ENCODE measurements around the gene KCNG2. TPM values are rescaled to one million over a fixed set of nuclear protein-coding genes. Genes with fewer than 3 reads are reported as not detected.
"Not testable (repeated sequence)": the region's sequence is repeated elsewhere in the genome, so short reads cannot be mapped to it uniquely, and the experiment has no call there.

KCNG2 gene
- total RNA-seq, 2 experiments from 2014 or later: not detected

DNA sequence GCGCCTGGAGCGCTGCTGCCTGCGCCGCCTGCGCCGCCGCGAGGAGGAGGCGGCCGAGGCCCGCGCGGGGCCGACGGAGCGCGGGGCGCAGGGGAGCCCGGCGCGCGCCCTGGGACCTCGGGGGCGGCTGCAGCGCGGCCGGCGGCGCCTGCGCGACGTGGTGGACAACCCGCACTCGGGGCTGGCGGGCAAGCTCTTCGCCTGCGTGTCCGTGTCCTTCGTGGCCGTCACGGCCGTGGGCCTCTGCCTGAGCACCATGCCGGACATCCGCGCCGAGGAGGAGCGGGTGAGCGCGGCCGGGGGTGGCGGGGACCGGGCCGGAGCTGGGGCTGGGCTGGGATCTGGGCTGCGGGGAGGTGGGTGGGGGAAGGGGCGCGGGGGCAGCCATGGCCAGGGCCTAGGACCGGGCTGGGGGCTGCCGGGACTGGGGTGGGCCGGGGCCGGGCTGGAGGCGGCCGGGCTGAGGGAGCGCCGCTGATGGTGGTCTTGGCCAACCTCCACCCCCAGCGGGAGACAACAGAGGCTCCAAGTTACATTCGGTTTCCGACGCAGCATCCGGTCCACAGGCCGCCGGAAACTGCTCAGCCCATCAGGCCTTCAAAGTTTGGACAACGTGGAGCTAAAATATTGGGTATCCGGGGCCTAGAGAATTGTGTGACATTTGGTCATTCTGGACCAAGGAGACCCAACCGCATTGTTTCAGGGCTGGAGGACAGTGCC, 66.4 kb downstream of the KCNG2 start:
- intact Hi-C loops (cut with micrococcal nuclease): no loop called here
- Mint-ChIP-seq H3K36me3 (ENCODE audit: low read depth) (no peaks in the 10 kb centered on the region), H3K4me1 (ENCODE audit: low read depth) (no peaks in the 10 kb centered on the region), H3K4me3 (no peak overlapping the region), H3K27ac (no peak overlapping the region), H3K27me3 (peaks cover 4% of the 10 kb centered on the region), H3K9me3 (peaks cover 10% of the 10 kb centered on the region)
- ATAC-seq: no peak
- DNase-seq: no peak
- ChIA-PET CTCF (no interaction called here), POLR2A (no interaction called here)
- TF ChIP-seq, protein P1, sequence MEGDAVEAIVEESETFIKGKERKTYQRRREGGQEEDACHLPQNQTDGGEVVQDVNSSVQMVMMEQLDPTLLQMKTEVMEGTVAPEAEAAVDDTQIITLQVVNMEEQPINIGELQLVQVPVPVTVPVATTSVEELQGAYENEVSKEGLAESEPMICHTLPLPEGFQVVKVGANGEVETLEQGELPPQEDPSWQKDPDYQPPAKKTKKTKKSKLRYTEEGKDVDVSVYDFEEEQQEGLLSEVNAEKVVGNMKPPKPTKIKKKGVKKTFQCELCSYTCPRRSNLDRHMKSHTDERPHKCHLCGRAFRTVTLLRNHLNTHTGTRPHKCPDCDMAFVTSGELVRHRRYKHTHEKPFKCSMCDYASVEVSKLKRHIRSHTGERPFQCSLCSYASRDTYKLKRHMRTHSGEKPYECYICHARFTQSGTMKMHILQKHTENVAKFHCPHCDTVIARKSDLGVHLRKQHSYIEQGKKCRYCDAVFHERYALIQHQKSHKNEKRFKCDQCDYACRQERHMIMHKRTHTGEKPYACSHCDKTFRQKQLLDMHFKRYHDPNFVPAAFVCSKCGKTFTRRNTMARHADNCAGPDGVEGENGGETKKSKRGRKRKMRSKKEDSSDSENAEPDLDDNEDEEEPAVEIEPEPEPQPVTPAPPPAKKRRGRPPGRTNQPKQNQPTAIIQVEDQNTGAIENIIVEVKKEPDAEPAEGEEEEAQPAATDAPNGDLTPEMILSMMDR (IDR thresholded peaks at IDR 0.05): no peak

DNA sequence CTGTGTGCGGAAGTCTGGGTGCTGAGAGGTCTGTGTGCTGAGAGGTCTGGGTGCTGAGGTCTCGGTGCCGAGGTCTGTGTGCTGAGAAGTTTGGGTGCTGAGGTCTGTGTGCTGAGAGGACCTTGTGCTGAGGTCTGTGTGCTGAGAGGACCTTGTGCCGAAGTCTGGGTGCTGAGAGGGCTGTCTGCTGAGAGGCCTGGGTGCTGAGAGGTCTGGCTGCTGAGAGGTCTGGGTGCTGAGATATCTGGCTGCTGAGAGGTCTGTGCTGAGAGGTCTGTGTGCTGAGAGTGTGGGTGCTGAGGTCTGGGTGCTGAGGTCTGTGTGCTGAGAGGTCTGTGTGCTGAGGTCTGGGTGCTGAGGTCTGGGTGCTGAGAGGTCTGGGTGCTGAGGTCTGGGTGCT, 67.2 kb downstream of the KCNG2 start:
- DNase-seq; H3K27ac Mint-ChIP-seq; H3K4me3 Mint-ChIP-seq; H3K36me3 Mint-ChIP-seq (ENCODE audit: low read depth); H3K27me3 Mint-ChIP-seq; intact Hi-C loops (cut with micrococcal nuclease); H3K4me1 Mint-ChIP-seq (ENCODE audit: low read depth); ATAC-seq; CTCF ChIA-PET; POLR2A ChIA-PET: not testable (repeated sequence)
- peaks cover 10% of the 10 kb centered on the region for H3K9me3 Mint-ChIP-seq

DNA sequence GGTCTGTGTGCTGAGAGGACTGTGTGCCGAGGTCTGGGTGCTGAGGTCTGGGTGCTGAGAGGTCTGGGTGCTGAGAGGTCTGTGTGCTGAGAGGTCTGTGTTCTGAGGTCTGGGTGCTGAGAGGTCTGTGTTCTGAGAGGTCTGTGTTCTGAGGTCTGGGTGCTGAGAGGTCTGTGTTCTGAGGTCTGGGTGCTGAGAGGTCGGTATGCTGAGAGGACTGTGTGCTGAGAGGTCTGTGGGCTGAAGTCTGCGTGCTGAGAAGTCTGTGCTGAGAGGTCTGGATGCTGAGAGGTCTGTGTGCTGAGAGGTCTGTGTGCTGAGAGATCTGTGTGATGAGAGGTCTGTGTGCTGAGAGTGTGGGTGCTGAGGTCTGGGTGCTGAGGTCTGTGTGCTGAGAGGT, 68.2 kb downstream of the KCNG2 start:
- H3K4me3 Mint-ChIP-seq, ATAC-seq, POLR2A ChIA-PET: not testable (repeated sequence)

DNA sequence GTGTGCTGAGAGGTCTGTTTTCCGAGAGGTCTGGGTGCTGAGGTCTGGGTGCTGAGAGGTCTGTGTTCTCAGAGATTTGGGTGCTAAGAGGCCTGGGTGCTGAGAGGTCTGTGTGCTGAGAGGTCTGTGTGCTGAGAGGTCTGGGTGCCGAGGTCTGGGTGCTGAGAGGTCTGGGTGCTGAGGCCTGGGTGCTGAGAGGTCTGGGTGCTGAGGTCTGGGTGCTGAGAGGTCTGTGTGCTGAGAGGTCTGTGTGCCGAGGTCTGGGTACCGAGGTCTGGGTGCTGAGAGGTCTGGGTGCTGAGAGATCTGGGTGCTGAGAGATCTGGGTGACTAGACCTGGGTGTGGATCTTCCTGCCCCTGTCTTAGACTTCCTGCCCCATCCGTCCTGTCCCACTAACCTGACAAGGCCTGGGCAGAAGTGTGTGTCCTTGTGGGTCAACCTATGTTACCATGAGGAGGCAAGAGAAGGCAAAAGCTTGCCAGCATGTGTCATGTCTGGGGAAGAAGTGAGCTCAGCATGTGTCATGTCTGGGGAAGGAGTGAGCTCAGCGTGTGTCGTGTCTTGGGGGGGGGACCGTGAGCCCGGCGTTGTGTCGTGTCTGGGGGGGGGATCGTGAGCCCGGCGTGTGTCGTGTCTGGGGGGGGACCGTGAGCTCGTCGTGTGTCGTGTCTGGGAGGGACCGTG, 69.3 kb downstream of the KCNG2 start:
- ATAC-seq (no peak), DNase-seq (no peak)
- POLR2A ChIA-PET: no interaction called here
- Mint-ChIP-seq H3K4me3 (no peak overlapping the region), H3K27me3 (no peaks in the 10 kb centered on the region), H3K9me3 (peaks cover 1% of the 10 kb centered on the region), H3K27ac (no peak overlapping the region), H3K4me1 (ENCODE audit: low read depth) (no peaks in the 10 kb centered on the region), H3K36me3 (ENCODE audit: low read depth) (no peaks in the 10 kb centered on the region)
- intact Hi-C loops (cut with micrococcal nuclease): no loop called here
- CTCF ChIA-PET: no interaction called here
- TF ChIP-seq, protein P1 (IDR thresholded peaks at IDR 0.05): no peak

More for the DNA sequence above, 68.2 kb downstream of the KCNG2 start:
- CTCF ChIA-PET; H3K4me1 Mint-ChIP-seq (ENCODE audit: low read depth); intact Hi-C loops (cut with micrococcal nuclease); H3K27me3 Mint-ChIP-seq; H3K9me3 Mint-ChIP-seq; DNase-seq; H3K36me3 Mint-ChIP-seq (ENCODE audit: low read depth); H3K27ac Mint-ChIP-seq: not testable (repeated sequence)

DNA sequence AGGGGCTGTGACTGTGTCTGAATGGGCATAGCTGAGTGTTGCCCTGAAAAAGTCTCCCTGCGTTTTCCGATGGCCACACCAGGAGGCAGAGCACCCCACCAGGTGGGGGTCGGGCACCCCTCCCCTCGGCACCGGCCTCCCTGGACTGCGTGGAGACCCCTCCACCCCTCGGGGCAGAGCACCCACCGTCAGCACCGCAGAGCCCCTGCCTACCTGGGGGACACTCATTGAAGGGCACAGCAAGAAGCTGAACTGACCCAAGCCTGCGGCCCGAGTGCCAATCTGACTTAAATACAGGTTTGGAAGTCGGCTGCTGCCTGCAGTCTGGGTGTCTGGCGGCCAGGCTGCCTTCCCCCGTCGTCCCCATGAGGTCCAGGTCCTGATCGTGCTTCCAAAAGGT, 69.9 kb downstream of the KCNG2 start:
- Mint-ChIP-seq H3K36me3 (ENCODE audit: low read depth) (no peaks in the 10 kb centered on the region), H3K9me3 (no peaks in the 10 kb centered on the region), H3K4me1 (ENCODE audit: low read depth) (no peaks in the 10 kb centered on the region), H3K4me3 (no peak overlapping the region), H3K27ac (no peak overlapping the region), H3K27me3 (no peaks in the 10 kb centered on the region)
- DNase-seq (no peak), ATAC-seq (no peak)
- ChIA-PET POLR2A (no interaction called here), CTCF (no interaction called here)
- TF ChIP-seq, protein P1 (IDR thresholded peaks at IDR 0.05): no peak
- intact Hi-C loops (cut with micrococcal nuclease): no loop called here

DNA sequence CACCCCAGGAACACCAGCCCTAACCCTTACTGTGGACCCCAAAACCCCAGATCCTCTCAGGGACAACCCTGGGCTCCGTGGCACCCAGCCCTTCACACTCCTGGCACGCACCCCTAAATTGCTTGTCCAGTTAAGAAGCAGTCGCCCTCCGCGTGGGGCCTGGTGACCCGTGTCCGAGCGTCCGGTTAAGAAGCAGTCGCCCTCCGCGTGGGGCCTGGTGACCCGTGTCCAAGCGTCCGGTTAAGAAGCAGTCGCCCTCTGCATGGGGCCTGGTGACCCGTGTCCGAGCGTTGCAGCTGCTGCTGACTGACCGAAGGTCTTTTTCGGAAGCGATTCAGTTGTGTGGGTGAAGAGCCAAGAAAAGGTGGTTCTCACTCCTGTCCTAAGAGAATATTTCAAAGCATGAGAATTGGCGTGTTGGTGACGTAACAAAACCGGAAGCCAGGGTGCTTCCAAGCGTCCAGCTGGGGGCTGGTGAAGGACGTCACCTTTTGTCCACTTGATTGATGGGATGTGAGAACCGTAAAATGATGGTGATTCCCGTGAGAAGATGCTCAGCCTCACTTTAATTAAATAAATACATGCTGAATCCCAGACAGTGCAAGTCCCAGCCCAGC, 70.5 kb downstream of the KCNG2 start:
- Mint-ChIP-seq H3K36me3 (ENCODE audit: low read depth) (no peaks in the 10 kb centered on the region), H3K9me3 (no peaks in the 10 kb centered on the region), H3K4me3 (no peak overlapping the region), H3K27ac (no peak overlapping the region), H3K27me3 (no peaks in the 10 kb centered on the region), H3K4me1 (ENCODE audit: low read depth) (no peaks in the 10 kb centered on the region)
- ATAC-seq: no peak
- DNase-seq: no peak
- ChIA-PET POLR2A (no interaction called here), CTCF (no interaction called here)
- TF ChIP-seq, protein P1 (IDR thresholded peaks at IDR 0.05): no peak
- intact Hi-C loops (cut with micrococcal nuclease): no loop called here
